Hepatocyte (in vitro differentiated cells): ENCODE measurements around the gene CELF4. TPM values are rescaled to one million over a fixed set of nuclear protein-coding genes. Genes with fewer than 3 reads are reported as not detected.

Experiments used
- DNase-seq: peaks from one replicate; pipeline ENCODE4 v3.0.0-alpha.2; 2016; ENCODE audit warnings: low spot score
- H2AFZ ChIP-seq: fragments of 200-600 bp; sonication (generic); 2 replicates; pipeline ENCODE4 v1.6.0; 2016; ENCODE audit warnings: antibody characterized with exemption, mild to moderate bottlenecking
- H3K27ac ChIP-seq: fragments of 200-600 bp; sonication (generic); 2 replicates; pipeline ENCODE4 v1.5.1; 2016; ENCODE audit warnings: mild to moderate bottlenecking
- H3K27me3 ChIP-seq: fragments of 200-600 bp; sonication (generic); 2 replicates; pipeline ENCODE4 v1.6.1; 2016
- H3K36me3 ChIP-seq: fragments of 200-600 bp; sonication (generic); replicated peaks from 2 replicates; pipeline ENCODE4 v1.5.1; 2016; ENCODE audit warnings: low read depth; ENCODE audit not compliant: insufficient read depth
- H3K4me1 ChIP-seq: fragments of 200-600 bp; sonication (generic); 2 replicates; pipeline ENCODE4 v1.5.1; 2016; ENCODE audit warnings: mild to moderate bottlenecking, moderate library complexity; ENCODE audit not compliant: insufficient read depth
- H3K4me2 ChIP-seq: fragments of 200-600 bp; sonication (generic); 2 replicates; pipeline ENCODE4 v1.6.0; 2016
- H3K4me3 ChIP-seq: fragments of 200-600 bp; sonication (generic); 2 replicates; pipeline ENCODE4 v1.5.1; 2016; ENCODE audit warnings: mild to moderate bottlenecking
- H3K79me2 ChIP-seq: fragments of 200-600 bp; sonication (generic); 2 replicates; pipeline ENCODE4 v1.6.0; 2017; ENCODE audit warnings: mild to moderate bottlenecking
- H3K9me2 ChIP-seq: fragments of 200-600 bp; sonication (generic); replicated peaks from 2 replicates; pipeline ENCODE4 v1.6.0; 2017; ENCODE audit warnings: mild to moderate bottlenecking; ENCODE audit not compliant: insufficient read depth
- H3K9me3 ChIP-seq: fragments of 200-600 bp; sonication (generic); 2 replicates; pipeline ENCODE4 v1.5.1; 2016; ENCODE audit warnings: low read depth, mild to moderate bottlenecking
- H4K20me1 ChIP-seq: fragments of 200-600 bp; sonication (generic); 2 replicates; pipeline ENCODE4 v1.6.0; 2016; ENCODE audit warnings: mild to moderate bottlenecking; ENCODE audit not compliant: insufficient read depth, poor library complexity, severe bottlenecking
- CTCF ChIP-seq: fragments of 200-600 bp; sonication (generic); IDR thresholded peaks from 2 replicates; pipeline ENCODE4 v1.5.1; 2016; ENCODE audit warnings: antibody characterized with exemption, mild to moderate bottlenecking; ENCODE audit not compliant: poor library complexity
- EZH2 ChIP-seq: fragments of 200-600 bp; sonication (generic); IDR thresholded peaks from 2 replicates; pipeline ENCODE4 v1.6.1; 2016; ENCODE audit warnings: antibody characterized with exemption, mild to moderate bottlenecking, borderline replicate concordance
- EZH2phosphoT487 ChIP-seq: fragments of 200-600 bp; sonication (generic); IDR thresholded peaks from one replicate; pipeline ENCODE4 v1.6.1; 2018; ENCODE audit warnings: antibody characterized with exemption, mild to moderate bottlenecking, low read depth, moderate library complexity; ENCODE audit not compliant: unreplicated experiment, severe bottlenecking
- WGBS: methylation state at CpG from one replicate; pipeline ENCODE4 v1.1.6; 2016; ENCODE audit warnings: low lambda C conversion rate; ENCODE audit errors: missing lambda C conversion rate; 5-methylcytosine and 5-hydroxymethylcytosine counted together
- polyA plus RNA-seq: library from polyadenylated mRNA; unstranded; fragments of >200 nt; fragmentation: Nextera tagmentation; extraction: Ambion mirVana; gene quantifications from 2 replicates; pipeline ENCODE4 v1.2.1, GENCODE V29; 2016
- total RNA-seq: library from RNA; depleted of rRNA; stranded (reverse); fragments of >200 nt; gene quantifications from 2 replicates; pipeline ENCODE4 v1.2.3, GENCODE V29; 2014

Gene CELF4
- total and polyA plus RNA-seq, 2 experiments from 2014 or later, result 1.3 to 2.9 TPM

GRCh38 chr18:37334631-37335408, 230.8 kb downstream of the CELF4 start:
- Histone ChIP-seq H3K9me3 (no peaks in the 10 kb centered on the region), H3K36me3 (no peaks in the 10 kb centered on the region), H3K4me1 (no peaks in the 10 kb centered on the region), H3K4me3 (no peak overlapping the region), H3K9me2 (no peaks in the 10 kb centered on the region), H4K20me1 (no peaks in the 10 kb centered on the region), H3K27me3 (no peaks in the 10 kb centered on the region), H3K4me2 (no peak overlapping the region), H2AFZ (no peak overlapping the region), H3K79me2 (no peaks in the 10 kb centered on the region), H3K27ac (no peak overlapping the region)
- WGBS, result 55% methylated on average over 21 of the region's 23 CpGs
- DNase-seq, result no peak
- no peak for TF ChIP-seq EZH2
- no peak for TF ChIP-seq CTCF
- no peak for TF ChIP-seq EZH2phosphoT487

- Histone ChIP-seq H4K20me1 (no peaks in the 10 kb centered on the region), H3K27me3 (no peaks in the 10 kb centered on the region)
- DNase-seq, result no peak
Observed at GRCh38 chr18:37332628-37333420, 232.8 kb downstream of the CELF4 start.

GRCh38 chr18:37332219-37332618, 233.4 kb downstream of the CELF4 start:
- Histone ChIP-seq H3K27ac (no peak overlapping the region), H3K36me3 (no peaks in the 10 kb centered on the region), H3K9me3 (no peaks in the 10 kb centered on the region), H3K4me1 (no peaks in the 10 kb centered on the region), H3K79me2 (no peaks in the 10 kb centered on the region), H4K20me1 (no peaks in the 10 kb centered on the region), H2AFZ (no peak overlapping the region), H3K9me2 (no peaks in the 10 kb centered on the region), H3K27me3 (no peaks in the 10 kb centered on the region), H3K4me3 (no peak overlapping the region), H3K4me2 (no peak overlapping the region)
- no peak for DNase-seq
- 95% methylated on average over 8 of the region's 8 CpGs for WGBS
- TF ChIP-seq EZH2phosphoT487, result no peak
- no peak for TF ChIP-seq CTCF
- TF ChIP-seq EZH2, result no peak

More at GRCh38 chr18:37332628-37333420, 232.8 kb downstream of the CELF4 start:
- H3K27ac ChIP-seq, result no peak overlapping the region
- WGBS, result 81% methylated on average over 16 of the region's 17 CpGs
- H3K9me2 ChIP-seq, result no peaks in the 10 kb centered on the region
- TF ChIP-seq CTCF (no peak), EZH2 (no peak), EZH2phosphoT487 (no peak)
- H3K4me1 ChIP-seq, result no peaks in the 10 kb centered on the region
- H3K4me3 ChIP-seq, result no peak overlapping the region
- H3K9me3 ChIP-seq, result no peaks in the 10 kb centered on the region
- no peaks in the 10 kb centered on the region for H3K79me2 ChIP-seq
- H3K4me2 ChIP-seq, result no peak overlapping the region
- no peaks in the 10 kb centered on the region for H3K36me3 ChIP-seq
- no peak overlapping the region for H2AFZ ChIP-seq
